Neural cell (in vitro differentiated cells): ENCODE measurements around the gene ZBTB8A.

Experiments
- EP300 ChIP-seq: fragments of 450-650 bp; conservative IDR thresholded peaks from 2 replicates; pipeline ENCODE4 v1.6.1; 2014; ENCODE audit warnings: antibody characterized with exemption, mild to moderate bottlenecking, moderate library complexity; ENCODE audit not compliant: poor library complexity, severe bottlenecking
- EZH2 ChIP-seq: fragments of 200-600, 300-800 bp; shearing (Covaris generic), sonication (generic); IDR thresholded peaks from 2 replicates; pipeline ENCODE4 v1.6.1; 2014; ENCODE audit warnings: antibody characterized with exemption, low read length, borderline replicate concordance, mild to moderate bottlenecking; ENCODE audit not compliant: insufficient read depth, poor library complexity, severe bottlenecking
- MXI1 ChIP-seq: fragments of 450-650 bp; conservative IDR thresholded peaks from 2 replicates; pipeline ENCODE4 v1.6.1; 2014; ENCODE audit warnings: antibody characterized with exemption, mild to moderate bottlenecking; ENCODE audit not compliant: poor library complexity, severe bottlenecking
- POLR2AphosphoS5 ChIP-seq: IDR thresholded peaks from 2 replicates; pipeline ENCODE4 v1.6.1; 2012
- RAD21 ChIP-seq: fragments of 450-650 bp; conservative IDR thresholded peaks from 2 replicates; pipeline ENCODE4 v1.6.1; 2014; ENCODE audit warnings: antibody characterized with exemption, mild to moderate bottlenecking, moderate library complexity
- REST ChIP-seq: IDR thresholded peaks from 2 replicates; pipeline ENCODE4 v1.6.1; 2012; ENCODE audit warnings: borderline replicate concordance
- SMC3 ChIP-seq: fragments of 450-650 bp; conservative IDR thresholded peaks from 2 replicates; pipeline ENCODE4 v1.6.1; 2014; ENCODE audit warnings: antibody characterized with exemption, mild to moderate bottlenecking, moderate library complexity; ENCODE audit not compliant: poor library complexity
- TAF1 ChIP-seq: IDR thresholded peaks from 2 replicates; pipeline ENCODE4 v1.6.1; 2012; ENCODE audit warnings: low read depth
- TF ChIP-seq, protein P1 (sequence below): fragments of 450-650 bp; IDR thresholded peaks from 2 replicates; pipeline ENCODE4 v1.5.1; 2014; ENCODE audit warnings: antibody characterized with exemption, mild to moderate bottlenecking, moderate library complexity; ENCODE audit not compliant: poor library complexity, severe bottlenecking

GRCh38 chr1:32622806-32623681 lies 83.8 kb downstream of the ZBTB8A start:
- TF ChIP-seq, protein P1, sequence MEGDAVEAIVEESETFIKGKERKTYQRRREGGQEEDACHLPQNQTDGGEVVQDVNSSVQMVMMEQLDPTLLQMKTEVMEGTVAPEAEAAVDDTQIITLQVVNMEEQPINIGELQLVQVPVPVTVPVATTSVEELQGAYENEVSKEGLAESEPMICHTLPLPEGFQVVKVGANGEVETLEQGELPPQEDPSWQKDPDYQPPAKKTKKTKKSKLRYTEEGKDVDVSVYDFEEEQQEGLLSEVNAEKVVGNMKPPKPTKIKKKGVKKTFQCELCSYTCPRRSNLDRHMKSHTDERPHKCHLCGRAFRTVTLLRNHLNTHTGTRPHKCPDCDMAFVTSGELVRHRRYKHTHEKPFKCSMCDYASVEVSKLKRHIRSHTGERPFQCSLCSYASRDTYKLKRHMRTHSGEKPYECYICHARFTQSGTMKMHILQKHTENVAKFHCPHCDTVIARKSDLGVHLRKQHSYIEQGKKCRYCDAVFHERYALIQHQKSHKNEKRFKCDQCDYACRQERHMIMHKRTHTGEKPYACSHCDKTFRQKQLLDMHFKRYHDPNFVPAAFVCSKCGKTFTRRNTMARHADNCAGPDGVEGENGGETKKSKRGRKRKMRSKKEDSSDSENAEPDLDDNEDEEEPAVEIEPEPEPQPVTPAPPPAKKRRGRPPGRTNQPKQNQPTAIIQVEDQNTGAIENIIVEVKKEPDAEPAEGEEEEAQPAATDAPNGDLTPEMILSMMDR: no peak
- no peak for TF ChIP-seq TAF1
- no peak for TF ChIP-seq REST
- no peak for TF ChIP-seq EZH2
- TF ChIP-seq RAD21: no peak
- TF ChIP-seq POLR2AphosphoS5: no peak
- no peak for TF ChIP-seq SMC3
- no peak for TF ChIP-seq EP300
- no peak for TF ChIP-seq MXI1
